ENCODE results near the gene ZNF256. TPM values are rescaled to one million over a fixed set of nuclear protein-coding genes. Genes with fewer than 3 reads are reported as not detected.

ZNF256 gene
- 1 to 10 TPM; 5.7 to 6.7 TPM for total RNA-seq
- 1 to 10 TPM in 1 of 2 donors, under 1 TPM in 1; 0.75 to 3.7 TPM for polyA plus RNA-seq
- long read RNA-seq, donor 1, transcript ZNF256-202 (2 exons, 1,958 nt), result minor isoform, 6 of 25 reads
- long read RNA-seq, donor 1, transcript ZNF256-201 (3 exons, 2,172 nt), result major isoform, 18 of 25 reads
- long read RNA-seq, donor 1, partial matches to known transcripts, result 0 of 25 reads
- long read RNA-seq, donor 1, other reads (novel, unspliced or antisense), result 1 of 25 reads
- long read RNA-seq, donor 2, partial matches to known transcripts, result 0 of 5 reads
- long read RNA-seq, donor 2, other reads (novel, unspliced or antisense), result 2 of 5 reads

DNA sequence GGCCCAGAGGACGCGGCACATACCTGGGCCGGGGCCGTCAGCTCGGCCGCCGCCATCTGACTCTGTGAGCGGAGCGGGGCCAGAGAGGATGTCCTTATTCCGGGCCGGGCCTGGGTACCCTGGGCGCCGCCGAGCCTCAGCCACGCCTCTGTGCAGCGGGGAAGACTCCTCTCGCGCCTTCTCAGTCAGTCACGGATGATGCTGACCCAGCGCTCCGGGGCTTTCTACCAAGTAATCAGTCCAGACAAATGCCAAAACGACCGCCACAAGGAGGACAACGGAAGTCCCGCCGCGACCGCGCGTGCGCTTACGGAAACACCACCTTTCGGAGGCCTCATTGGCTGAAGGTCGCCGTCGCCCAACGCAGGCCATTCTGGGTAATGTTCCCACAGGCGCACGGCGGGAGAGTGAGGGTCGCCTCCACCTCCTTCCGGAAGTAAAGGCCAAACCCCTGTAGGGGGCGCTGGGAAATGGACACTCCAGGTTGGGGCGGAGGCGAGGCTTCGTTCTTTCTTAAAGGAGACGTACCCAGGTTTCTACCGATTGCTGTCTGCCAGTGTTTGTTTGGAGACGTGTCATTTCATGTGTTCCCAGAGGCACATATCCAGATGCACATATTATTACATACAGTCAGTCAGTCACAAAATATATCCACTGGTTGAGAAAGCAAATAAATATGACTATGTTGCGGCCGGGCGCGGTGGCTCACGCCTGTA, at the start of gene ZNF256:
Gene ZNF256 (minus strand): TSS at position 288 of the 716 bp plus-strand sequence. CDS start 232 bp downstream, at position 56.
- Histone ChIP-seq H3K4me1 (ENCODE audit: control insufficient read depth in 1 of 2, insufficient read depth in 2 of 2, low read length in 2 of 2) (no peaks in the 10 kb centered on the region), H3K4me3 (ENCODE audit: low read length in 2 of 2) (peak within 1 kb of the TSS; percentile 86 to 88), H3K27me3 (ENCODE audit: control insufficient read depth in 1 of 2, insufficient read depth in 2 of 2, low read length in 1 of 2) (no peaks in the 10 kb centered on the region), H3K27ac (ENCODE audit: low read depth in 1 of 2, low read length in 2 of 2) (peak within 1 kb of the TSS in 1 of 2 donors; percentile 74), H3K36me3 (ENCODE audit: control insufficient read depth in 1 of 2, insufficient read depth in 2 of 2, low read length in 1 of 2) (peaks cover 6 to 11% of the 10 kb centered on the region in 2 donors), H3K9me3 (ENCODE audit: control insufficient read depth, low read length) (peaks cover 16% of the 10 kb centered on the region)
- peak; percentile 96 to 98 for DNase-seq
- 6 to 7% methylated on average over 54 of the region's 54 CpGs for WGBS, 2 donors
- ATAC-seq (ENCODE audit: low FRiP score), result peak; percentile 97
- intact Hi-C loops (cut with DNase I), result no loop called here

DNA sequence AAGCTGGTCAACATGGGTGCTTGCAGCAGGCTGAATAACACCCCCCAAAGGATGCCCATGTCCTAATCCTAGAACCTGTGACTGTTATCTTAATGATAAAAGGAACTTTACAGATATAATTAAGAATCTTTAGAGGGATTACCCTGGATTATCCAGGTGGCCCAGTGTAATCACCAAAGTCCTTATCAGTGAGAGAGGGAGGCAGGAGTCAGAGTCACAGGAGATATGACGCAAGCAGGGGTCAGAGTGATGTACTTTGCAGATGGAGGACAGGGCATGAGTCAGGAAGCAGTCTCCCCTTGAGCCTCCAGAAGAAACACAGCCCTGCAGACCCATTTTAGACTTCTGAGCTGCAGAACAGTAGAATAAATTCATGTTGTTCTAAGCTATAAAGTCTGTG, 45.3 kb upstream of the ZNF256 start:
- Histone ChIP-seq H3K4me1 (ENCODE audit: control insufficient read depth in 1 of 2, insufficient read depth in 2 of 2, low read length in 2 of 2) (no peaks in the 10 kb centered on the region), H3K27ac (ENCODE audit: low read depth in 1 of 2, low read length in 2 of 2) (no peak overlapping the region), H3K4me3 (ENCODE audit: low read length in 2 of 2) (no peak overlapping the region), H3K27me3 (ENCODE audit: control insufficient read depth in 1 of 2, insufficient read depth in 2 of 2, low read length in 1 of 2) (no peaks in the 10 kb centered on the region), H3K9me3 (ENCODE audit: control insufficient read depth, low read length) (peaks cover 38% of the 10 kb centered on the region), H3K36me3 (ENCODE audit: control insufficient read depth in 1 of 2, insufficient read depth in 2 of 2, low read length in 1 of 2) (peaks cover 22 to 26% of the 10 kb centered on the region in 2 donors)
- DNase-seq (no peak), ATAC-seq (ENCODE audit: low FRiP score) (no peak)
- intact Hi-C loops (cut with DNase I), result no loop called here
- WGBS, 2 donors, result 95 to 100% methylated on average over 1 of the region's 1 CpG

DNA sequence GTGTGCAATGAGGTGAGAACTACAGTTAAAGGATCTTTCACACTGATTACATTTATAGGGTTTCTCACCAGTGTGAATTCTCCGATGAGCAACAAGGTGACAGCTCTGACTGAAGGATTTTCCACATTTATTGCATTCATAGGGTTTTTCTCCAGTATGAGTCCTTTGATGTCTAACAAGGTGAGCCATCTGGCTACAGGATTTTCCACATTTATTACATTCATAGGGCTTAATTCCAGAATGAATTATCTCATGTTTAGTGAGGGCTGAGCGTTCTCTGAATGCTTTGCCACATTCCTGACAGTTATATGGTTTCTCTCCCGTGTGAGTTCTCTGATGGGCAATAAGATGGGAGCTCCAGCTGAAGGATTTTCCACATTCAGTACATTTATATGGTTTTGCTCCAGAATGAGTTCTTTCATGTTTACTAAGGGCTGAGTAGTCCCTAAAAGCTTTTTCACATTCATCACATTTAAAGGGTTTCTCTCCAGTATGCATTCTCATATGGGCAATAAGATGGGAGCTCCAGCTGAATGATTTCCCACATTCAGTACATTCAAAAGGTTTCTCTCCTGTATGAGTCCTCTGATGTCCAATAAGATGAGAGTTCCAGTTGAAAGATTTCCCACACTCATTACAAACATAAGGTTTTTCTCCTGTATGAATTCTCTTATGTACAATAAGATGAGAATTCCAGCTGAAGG, 31.2 kb upstream of the ZNF256 start:
- ATAC-seq (ENCODE audit: low FRiP score) (no peak), DNase-seq (no peak)
- Histone ChIP-seq H3K36me3 (ENCODE audit: control insufficient read depth in 1 of 2, insufficient read depth in 2 of 2, low read length in 1 of 2) (peaks cover 18 to 47% of the 10 kb centered on the region in 2 donors), H3K4me3 (ENCODE audit: low read length in 2 of 2) (peak overlapping the region in 1 of 2 donors; percentile 14), H3K27me3 (ENCODE audit: control insufficient read depth in 1 of 2, insufficient read depth in 2 of 2, low read length in 1 of 2) (no peaks in the 10 kb centered on the region), H3K4me1 (ENCODE audit: control insufficient read depth in 1 of 2, insufficient read depth in 2 of 2, low read length in 2 of 2) (no peaks in the 10 kb centered on the region), H3K9me3 (ENCODE audit: control insufficient read depth, low read length) (peaks cover 42% of the 10 kb centered on the region), H3K27ac (ENCODE audit: low read depth in 1 of 2, low read length in 2 of 2) (no peak overlapping the region)
- 97% methylated on average over 3 of the region's 3 CpGs for WGBS, 2 donors
- intact Hi-C loops (cut with DNase I), result no loop called here

DNA sequence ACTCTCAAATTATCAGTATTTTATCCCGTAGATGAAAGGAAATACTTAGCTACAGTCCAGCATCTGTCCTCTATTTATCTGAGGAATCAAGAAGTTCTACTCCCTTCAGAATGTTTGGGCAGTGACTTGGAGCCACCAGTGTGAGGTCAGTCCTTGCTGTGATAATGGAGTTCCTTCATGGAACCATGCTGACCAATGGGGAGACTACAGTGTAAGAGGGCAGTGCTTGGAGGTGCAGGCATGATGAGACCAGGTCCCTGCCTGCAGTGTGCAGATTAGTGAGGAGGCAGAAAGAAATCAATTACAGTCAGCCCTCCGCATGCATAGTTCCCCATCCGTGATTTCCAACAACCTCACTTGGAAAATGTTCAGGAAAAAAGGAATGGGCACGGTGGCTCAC, 26.9 kb upstream of the ZNF256 start, which contains the start of gene C19orf18:
Gene C19orf18 (minus strand): TSS at position 101 of the 400 bp plus-strand sequence. CDS start 102 bp downstream, outside the sequence.
- H3K4me3 ChIP-seq (ENCODE audit: low read length in 2 of 2), result no peak within 1 kb of the TSS
- peaks cover 2 to 18% of the 10 kb centered on the region in 2 donors for H3K36me3 ChIP-seq (ENCODE audit: control insufficient read depth in 1 of 2, insufficient read depth in 2 of 2, low read length in 1 of 2)
- no peak for ATAC-seq (ENCODE audit: low FRiP score)
- 91 to 93% methylated on average over 4 of the region's 4 CpGs for WGBS, 2 donors
- intact Hi-C loops (cut with DNase I), result no loop called here
- no peaks in the 10 kb centered on the region for H3K27me3 ChIP-seq (ENCODE audit: control insufficient read depth in 1 of 2, insufficient read depth in 2 of 2, low read length in 1 of 2)
- peaks cover 31% of the 10 kb centered on the region for H3K9me3 ChIP-seq (ENCODE audit: control insufficient read depth, low read length)
- no peak within 1 kb of the TSS for H3K27ac ChIP-seq (ENCODE audit: low read depth in 1 of 2, low read length in 2 of 2)
- H3K4me1 ChIP-seq (ENCODE audit: control insufficient read depth in 1 of 2, insufficient read depth in 2 of 2, low read length in 2 of 2), result no peaks in the 10 kb centered on the region
- DNase-seq, result no peak

DNA sequence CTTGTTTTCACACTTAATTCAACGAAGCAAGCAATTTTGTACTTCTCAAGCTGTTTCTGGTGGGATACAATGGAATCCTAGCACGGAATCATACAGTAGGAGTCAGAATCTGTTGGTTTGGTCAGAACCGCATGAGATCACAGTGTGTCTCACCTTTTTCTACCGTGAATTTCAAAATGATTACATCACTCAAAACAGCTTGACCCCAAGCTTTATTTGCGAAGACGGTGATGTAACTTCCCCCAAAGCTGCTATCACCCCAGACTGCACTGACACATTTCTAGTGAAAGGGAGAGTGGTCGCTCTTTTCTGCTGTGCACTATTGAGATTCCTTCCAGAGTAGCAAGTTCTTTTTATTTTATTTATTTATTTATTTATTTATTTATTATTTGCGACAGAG, 17.3 kb upstream of the ZNF256 start:
- Histone ChIP-seq H3K36me3 (ENCODE audit: control insufficient read depth in 1 of 2, insufficient read depth in 2 of 2, low read length in 1 of 2) (peaks cover 0 to 8% of the 10 kb centered on the region in 2 donors), H3K4me3 (ENCODE audit: low read length in 2 of 2) (no peak overlapping the region), H3K27ac (ENCODE audit: low read depth in 1 of 2, low read length in 2 of 2) (no peak overlapping the region), H3K9me3 (ENCODE audit: control insufficient read depth, low read length) (peaks cover 12% of the 10 kb centered on the region), H3K27me3 (ENCODE audit: control insufficient read depth in 1 of 2, insufficient read depth in 2 of 2, low read length in 1 of 2) (no peaks in the 10 kb centered on the region), H3K4me1 (ENCODE audit: control insufficient read depth in 1 of 2, insufficient read depth in 2 of 2, low read length in 2 of 2) (no peaks in the 10 kb centered on the region)
- no peak for DNase-seq
- 95 to 96% methylated on average over 8 of the region's 8 CpGs for WGBS, 2 donors
- ATAC-seq (ENCODE audit: low FRiP score), result no peak
- intact Hi-C loops (cut with DNase I), result no loop called here

DNA sequence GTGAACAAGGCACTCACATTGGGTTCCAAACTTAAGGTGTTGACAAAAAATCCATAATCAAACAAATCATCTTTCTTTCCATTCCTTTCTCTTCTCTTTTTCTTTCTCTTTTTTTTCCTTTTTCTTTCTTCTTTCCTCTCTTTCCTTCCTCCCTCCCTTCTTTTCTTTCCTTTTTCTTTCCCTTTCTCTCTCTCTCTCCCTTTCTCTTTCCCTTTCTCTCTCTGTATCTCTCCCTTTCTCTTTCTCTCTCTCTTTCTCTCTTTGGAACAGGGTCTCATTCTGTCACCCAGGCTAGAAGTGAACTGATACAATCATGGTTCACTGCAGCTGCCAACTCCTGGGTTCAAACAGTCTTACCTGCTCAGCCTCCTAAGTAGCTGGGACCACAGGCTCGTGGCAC, 14.3 kb upstream of the ZNF256 start:
- H3K4me1 ChIP-seq (ENCODE audit: control insufficient read depth in 1 of 2, insufficient read depth in 2 of 2, low read length in 2 of 2), result no peaks in the 10 kb centered on the region
- no peaks in the 10 kb centered on the region for H3K27me3 ChIP-seq (ENCODE audit: control insufficient read depth in 1 of 2, insufficient read depth in 2 of 2, low read length in 1 of 2)
- no peaks in the 10 kb centered on the region for H3K36me3 ChIP-seq (ENCODE audit: control insufficient read depth in 1 of 2, insufficient read depth in 2 of 2, low read length in 1 of 2)
- DNase-seq (no peak), ATAC-seq (ENCODE audit: low FRiP score) (no peak)
- intact Hi-C loops (cut with DNase I), result no loop called here
- no peak overlapping the region for H3K4me3 ChIP-seq (ENCODE audit: low read length in 2 of 2)
- WGBS, 2 donors, result 83 to 84% methylated on average over 1 of the region's 1 CpG
- H3K9me3 ChIP-seq (ENCODE audit: control insufficient read depth, low read length), result peaks cover 8% of the 10 kb centered on the region
- H3K27ac ChIP-seq (ENCODE audit: low read depth in 1 of 2, low read length in 2 of 2), result no peak overlapping the region

DNA sequence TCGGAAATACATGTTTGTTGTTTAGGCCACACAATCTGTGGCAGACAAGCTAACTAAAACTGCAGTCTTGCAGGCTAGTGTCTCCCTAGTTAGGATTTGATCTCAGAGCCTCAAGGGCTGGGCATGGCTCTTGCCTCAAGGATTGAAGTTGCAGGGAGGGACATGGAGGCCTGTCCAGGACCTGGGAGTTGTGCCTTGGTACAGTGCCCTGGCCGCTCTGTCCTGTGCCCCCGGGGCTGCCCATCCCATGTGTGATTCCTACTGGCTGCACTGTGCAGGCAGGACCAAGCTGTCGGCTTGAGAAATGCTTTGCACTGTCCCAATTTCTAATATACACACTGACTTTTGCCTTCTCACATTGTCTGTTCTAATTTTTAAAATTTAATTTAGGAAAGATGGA, 7.5 kb upstream of the ZNF256 start:
- intact Hi-C loops (cut with DNase I), result no loop called here
- no peak for DNase-seq
- no peak for ATAC-seq (ENCODE audit: low FRiP score)

DNA sequence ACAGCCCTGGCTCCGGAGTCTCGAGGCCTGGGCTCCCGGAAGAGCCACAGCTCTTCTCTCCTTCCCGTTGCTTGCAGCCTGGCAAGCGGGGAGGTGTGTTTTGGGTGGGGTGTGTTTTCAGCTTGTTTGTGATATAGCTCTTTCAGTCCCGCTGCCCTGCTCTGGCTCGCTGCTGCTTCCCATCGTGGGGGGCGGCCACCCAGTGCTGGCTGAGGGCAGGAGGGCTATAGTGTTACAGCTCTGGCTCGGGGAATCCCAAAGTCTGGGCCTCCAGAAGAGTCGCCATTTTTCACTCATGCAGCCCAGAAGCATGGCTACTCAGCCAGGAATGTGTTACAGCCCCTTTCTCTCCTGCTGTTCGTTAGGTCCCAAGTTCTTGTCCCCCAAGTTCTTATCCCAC, 2.2 kb upstream of the ZNF256 start:
- Histone ChIP-seq H3K4me1 (ENCODE audit: control insufficient read depth in 1 of 2, insufficient read depth in 2 of 2, low read length in 2 of 2) (no peaks in the 10 kb centered on the region), H3K27me3 (ENCODE audit: control insufficient read depth in 1 of 2, insufficient read depth in 2 of 2, low read length in 1 of 2) (no peaks in the 10 kb centered on the region), H3K9me3 (ENCODE audit: control insufficient read depth, low read length) (peaks cover 8% of the 10 kb centered on the region), H3K36me3 (ENCODE audit: control insufficient read depth in 1 of 2, insufficient read depth in 2 of 2, low read length in 1 of 2) (no peaks in the 10 kb centered on the region), H3K27ac (ENCODE audit: low read depth in 1 of 2, low read length in 2 of 2) (no peak overlapping the region), H3K4me3 (ENCODE audit: low read length in 2 of 2) (no peak overlapping the region)
- intact Hi-C loops (cut with DNase I), result no loop called here
- WGBS, 2 donors, result 89 to 90% methylated on average over 12 of the region's 12 CpGs
- ATAC-seq (ENCODE audit: low FRiP score) (no peak), DNase-seq (no peak)

More for the DNA sequence above, 7.5 kb upstream of the ZNF256 start:
- Histone ChIP-seq H3K4me1 (ENCODE audit: control insufficient read depth in 1 of 2, insufficient read depth in 2 of 2, low read length in 2 of 2) (no peaks in the 10 kb centered on the region), H3K9me3 (ENCODE audit: control insufficient read depth, low read length) (peaks cover 12% of the 10 kb centered on the region), H3K27me3 (ENCODE audit: control insufficient read depth in 1 of 2, insufficient read depth in 2 of 2, low read length in 1 of 2) (no peaks in the 10 kb centered on the region), H3K27ac (ENCODE audit: low read depth in 1 of 2, low read length in 2 of 2) (no peak overlapping the region), H3K4me3 (ENCODE audit: low read length in 2 of 2) (no peak overlapping the region), H3K36me3 (ENCODE audit: control insufficient read depth in 1 of 2, insufficient read depth in 2 of 2, low read length in 1 of 2) (no peaks in the 10 kb centered on the region)
- WGBS, 2 donors, result 85 to 88% methylated on average over 4 of the region's 4 CpGs

Data from aorta (tissue), 5 donors.